Activated B cell treated with CpG ODN at 0.5 μM for 24 hours (primary cell): Measurements from ENCODE around the gene PTPN1. TPM values are rescaled to one million over a fixed set of nuclear protein-coding genes. Genes with fewer than 3 reads are reported as not detected.
A peak's percentile ranks its signal among the peaks of the same experiment; 100 is the strongest.

ENCODE experiments used
- ATAC-seq: fragments of 200-7000 bp; cut with Tn5 transposase; one replicate; pipeline ENCODE4 v1.10.0; 2021; ENCODE audit warnings: low read depth, mild to moderate bottlenecking, moderate library complexity
- CTCF ChIA-PET: fragments of 350-600 bp; sonication (Branson Sonifier 250); formaldehyde crosslinking; loops from one replicate; lab custom pipeline; 2021; ENCODE audit warnings: antibody characterized with exemption; lab: Charles Lee
- POLR2A ChIA-PET: fragments of 350-600 bp; sonication (Branson Sonifier 250); formaldehyde crosslinking; loops from one replicate; lab custom pipeline; 2021; ENCODE audit warnings: antibody characterized with exemption; lab: Charles Lee
- DNase-seq: peaks from one replicate; pipeline ENCODE4 v3.0.0; 2022
- H3K27ac Mint-ChIP-seq: one replicate; pipeline ENCODE4 v1.8.0; 2020; ENCODE audit warnings: mixed read lengths
- H3K27me3 Mint-ChIP-seq: one replicate; pipeline ENCODE4 v1.8.0; 2021; ENCODE audit warnings: mixed read lengths
- H3K36me3 Mint-ChIP-seq: one replicate; pipeline ENCODE4 v1.8.0; 2021; ENCODE audit warnings: low read depth, mixed read lengths
- H3K4me1 Mint-ChIP-seq: one replicate; pipeline ENCODE4 v1.8.0; 2021; ENCODE audit warnings: mixed read lengths
- H3K4me3 Mint-ChIP-seq: one replicate; pipeline ENCODE4 v1.8.0; 2020; ENCODE audit warnings: mild to moderate bottlenecking, mixed read lengths
- H3K9me3 Mint-ChIP-seq: one replicate; pipeline ENCODE4 v1.8.0; 2020; ENCODE audit warnings: mixed read lengths
- CTCF ChIP-seq: fragments of 200-600 bp; IDR thresholded peaks from one replicate; pipeline ENCODE4 v1.8.0; 2022; ENCODE audit warnings: antibody characterized with exemption, mild to moderate bottlenecking
- intact Hi-C: fragments of 100-400 bp; cut with micrococcal nuclease; formaldehyde crosslinking; loops from one replicate; pipeline ENCODE4 v1.15.1; 2024
- total RNA-seq: library from RNA; stranded (reverse); gene quantifications from 2 replicates; pipeline ENCODE4 v1.2.3, GENCODE V29; 2022

Gene PTPN1
- 212 and 227 TPM in 2 replicates for total RNA-seq

GRCh38 chr20:50509923-50510705, at the start of gene PTPN1:
PTPN1 (plus strand) TSS chr20:50510383; CDS start chr20:50510528, 145 bp downstream.
- H3K36me3 Mint-ChIP-seq = peaks cover 43% of the 10 kb centered on the region
- peaks cover 48% of the 10 kb centered on the region for H3K4me1 Mint-ChIP-seq
- peak within 1 kb of the TSS; percentile 90 for H3K4me3 Mint-ChIP-seq
- H3K27ac Mint-ChIP-seq = peak within 1 kb of the TSS; percentile 96
- CTCF ChIA-PET = interaction anchor here (1.2 to 1.6 kb wide), 5 partner anchors 10 to 69 kb away, joined by 4 to 6 read pairs (median 5); no protein-coding TSS in a partner anchor
- DNase-seq (peak; percentile 97), ATAC-seq (peak; percentile 90)
- TF ChIP-seq CTCF = no peak
- intact Hi-C loops = loop anchor here (1.0 to 10.0 kb wide), 9 partner anchors 12 to 1235 kb away; partner anchors contain the start of genes ADNP, CEBPB, PARD6B and ZNFX1
- POLR2A ChIA-PET = interaction anchor here (1.3 to 36.7 kb wide), 12 partner anchors 11 to 421 kb away, joined by 3 to 1679 read pairs (median 9); partner anchors contain the start of gene ADNP
- H3K9me3 Mint-ChIP-seq = no peaks in the 10 kb centered on the region
- H3K27me3 Mint-ChIP-seq = no peaks in the 10 kb centered on the region

GRCh38 chr20:50460608-50461267, 49.4 kb upstream of the PTPN1 start:
- Mint-ChIP-seq H3K4me1 (peaks cover 5% of the 10 kb centered on the region), H3K36me3 (no peaks in the 10 kb centered on the region), H3K4me3 (no peak overlapping the region), H3K27ac (no peak overlapping the region), H3K9me3 (no peaks in the 10 kb centered on the region), H3K27me3 (peaks cover 24% of the 10 kb centered on the region)
- DNase-seq = peak; percentile 69
- ATAC-seq = peak; percentile 86
- CTCF ChIA-PET = interaction anchor here (0.6 to 1.6 kb wide), 2 partner anchors 175 to 275 kb away, joined by 3 to 4 read pairs; no protein-coding TSS in a partner anchor
- POLR2A ChIA-PET = interaction anchor here (0.6 kb wide), 1 partner anchor 470 kb away, joined by 5 read pairs; no protein-coding TSS in a partner anchor
- peak; percentile 42 for TF ChIP-seq CTCF
- intact Hi-C loops = loop anchor here (1.0 to 10.0 kb wide), 7 partner anchors 177 to 486 kb away; partner anchors contain the start of genes CEBPB and PARD6B

GRCh38 chr20:50462093-50462690, 48.0 kb upstream of the PTPN1 start:
- Mint-ChIP-seq H3K4me1 (peaks cover 5% of the 10 kb centered on the region), H3K9me3 (no peaks in the 10 kb centered on the region), H3K27ac (no peak overlapping the region), H3K27me3 (peaks cover 16% of the 10 kb centered on the region), H3K4me3 (no peak overlapping the region), H3K36me3 (no peaks in the 10 kb centered on the region)
- ChIA-PET CTCF (interaction anchor here (0.6 to 4.2 kb wide), 9 partner anchors 50 to 347 kb away, joined by 3 to 47 read pairs (median 7); partner anchors contain the start of gene CEBPB), POLR2A (interaction anchor here (0.6 to 0.7 kb wide), 2 partner anchors 10 to 271 kb away, joined by 3 to 8 read pairs; no protein-coding TSS in a partner anchor)
- DNase-seq (no peak), ATAC-seq (no peak)
- no peak for TF ChIP-seq CTCF
- intact Hi-C loops = loop anchor here (5.0 to 10.0 kb wide), 5 partner anchors 175 to 487 kb away; partner anchors contain the start of gene PARD6B

- ATAC-seq = peak; percentile 84
- peak; percentile 45 for DNase-seq
- intact Hi-C loops = loop anchor here (1.0 to 10.0 kb wide), 8 partner anchors 106 to 489 kb away; partner anchors contain the start of genes CEBPB and PARD6B
- Mint-ChIP-seq H3K4me1 (peaks cover 5% of the 10 kb centered on the region), H3K9me3 (no peaks in the 10 kb centered on the region), H3K27ac (no peak overlapping the region), H3K4me3 (peak overlapping the region; percentile 24), H3K27me3 (peaks cover 9% of the 10 kb centered on the region), H3K36me3 (no peaks in the 10 kb centered on the region)
- CTCF ChIA-PET = interaction anchor here (0.6 to 4.2 kb wide), 20 partner anchors 8 to 285 kb away, joined by 3 to 47 read pairs (median 4); partner anchors contain the start of gene CEBPB
- POLR2A ChIA-PET = interaction anchor here (0.7 to 1.3 kb wide), 2 partner anchors 273 to 287 kb away, joined by 3 to 5 read pairs; no protein-coding TSS in a partner anchor
- peak; percentile 87 for TF ChIP-seq CTCF
Observed at GRCh38 chr20:50464026-50464724, 46.0 kb upstream of the PTPN1 start.
